Neutrophil (primary cell): Measurements from ENCODE around the gene MEF2C.

Source experiments
- H3K27ac ChIP-seq: fragments of 200-600 bp; sonication (generic); 2 replicates; pipeline ENCODE4 v1.5.1; 2016; ENCODE audit warnings: mild to moderate bottlenecking, moderate library complexity
- H3K27me3 ChIP-seq: fragments of 200-600 bp; sonication (generic); 2 replicates; pipeline ENCODE4 v1.6.0; 2016; ENCODE audit warnings: mild to moderate bottlenecking
- H3K36me3 ChIP-seq: fragments of 200-600 bp; sonication (generic); 2 replicates; pipeline ENCODE4 v1.5.1; 2017
- H3K4me1 ChIP-seq, 2 experiments: fragments of 200-600 bp in 1 of 2; sonication (generic) in 1 of 2; 1 replicate in 1 of 2; 2 replicates in 1 of 2; pipeline versions ENCODE4 v1.5.1 to v1.6.1; 2013 to 2016; ENCODE audit warnings: low read depth in 1 of 2, low read length in 1 of 2, mild to moderate bottlenecking in 1 of 2, moderate library complexity in 1 of 2; ENCODE audit not compliant: control insufficient read depth in 1 of 2, insufficient read depth in 1 of 2
- H3K4me3 ChIP-seq, 2 experiments: fragments of 200-600 bp in 1 of 2; sonication (generic) in 1 of 2; 1 replicate in 1 of 2; 2 replicates in 1 of 2; pipeline ENCODE4 v1.5.1; 2013 to 2016; ENCODE audit warnings: low read depth in 1 of 2, low read length in 1 of 2, mild to moderate bottlenecking in 1 of 2, moderate library complexity in 1 of 2
- H3K9me3 ChIP-seq: fragments of 200-600 bp; sonication (generic); 2 replicates; pipeline ENCODE4 v1.5.1; 2016
- TF ChIP-seq, protein P1 (sequence below): fragments of 200-600 bp; sonication (generic); IDR thresholded peaks from 2 replicates; pipeline ENCODE4 v1.5.1; 2016; ENCODE audit warnings: antibody characterized with exemption

The MEF2C gene

DNA sequence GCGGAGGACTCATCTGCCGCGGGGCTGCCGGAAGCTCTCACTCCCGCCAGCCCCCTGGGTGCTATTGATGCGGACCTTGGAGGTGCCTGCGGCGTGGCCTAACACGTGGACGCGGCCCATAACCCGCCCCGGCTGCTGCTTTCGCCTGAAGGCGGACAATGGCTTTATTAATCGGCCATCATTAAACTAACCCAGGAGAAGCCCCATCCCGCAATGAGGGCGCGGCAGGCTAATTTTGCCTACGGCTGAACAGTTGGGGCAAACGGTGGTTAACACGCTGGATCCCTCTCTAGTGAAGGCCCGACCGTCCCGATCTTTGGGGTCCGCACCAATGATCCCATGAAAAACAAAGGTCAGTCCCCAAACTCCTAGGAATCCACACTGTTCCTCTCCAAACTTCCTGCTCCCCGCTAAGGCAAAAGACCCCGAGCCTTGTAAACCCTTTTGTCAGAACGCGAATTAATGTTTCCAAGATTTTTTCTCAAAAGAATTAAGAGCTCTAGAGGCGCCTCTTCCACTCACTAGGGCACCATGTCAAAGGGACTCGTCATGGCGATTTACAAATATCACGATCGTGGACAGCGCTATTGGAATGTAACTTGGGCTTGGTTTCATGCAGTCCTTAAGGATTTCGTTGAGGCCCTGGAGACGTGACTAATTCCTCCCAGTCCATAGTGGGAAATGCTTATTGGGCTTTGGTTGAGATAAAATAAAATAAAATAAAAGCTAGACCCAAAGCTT lies 193.1 kb downstream of the MEF2C start:
- Histone ChIP-seq H3K36me3 (no peaks in the 10 kb centered on the region), H3K9me3 (no peaks in the 10 kb centered on the region), H3K4me3 (no peak overlapping the region), H3K27me3 (peaks cover 100% of the 10 kb centered on the region), H3K4me1 (peaks cover 7% of the 10 kb centered on the region in 2 experiments), H3K27ac (no peak overlapping the region)
- TF ChIP-seq, protein P1, sequence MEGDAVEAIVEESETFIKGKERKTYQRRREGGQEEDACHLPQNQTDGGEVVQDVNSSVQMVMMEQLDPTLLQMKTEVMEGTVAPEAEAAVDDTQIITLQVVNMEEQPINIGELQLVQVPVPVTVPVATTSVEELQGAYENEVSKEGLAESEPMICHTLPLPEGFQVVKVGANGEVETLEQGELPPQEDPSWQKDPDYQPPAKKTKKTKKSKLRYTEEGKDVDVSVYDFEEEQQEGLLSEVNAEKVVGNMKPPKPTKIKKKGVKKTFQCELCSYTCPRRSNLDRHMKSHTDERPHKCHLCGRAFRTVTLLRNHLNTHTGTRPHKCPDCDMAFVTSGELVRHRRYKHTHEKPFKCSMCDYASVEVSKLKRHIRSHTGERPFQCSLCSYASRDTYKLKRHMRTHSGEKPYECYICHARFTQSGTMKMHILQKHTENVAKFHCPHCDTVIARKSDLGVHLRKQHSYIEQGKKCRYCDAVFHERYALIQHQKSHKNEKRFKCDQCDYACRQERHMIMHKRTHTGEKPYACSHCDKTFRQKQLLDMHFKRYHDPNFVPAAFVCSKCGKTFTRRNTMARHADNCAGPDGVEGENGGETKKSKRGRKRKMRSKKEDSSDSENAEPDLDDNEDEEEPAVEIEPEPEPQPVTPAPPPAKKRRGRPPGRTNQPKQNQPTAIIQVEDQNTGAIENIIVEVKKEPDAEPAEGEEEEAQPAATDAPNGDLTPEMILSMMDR: no peak

DNA sequence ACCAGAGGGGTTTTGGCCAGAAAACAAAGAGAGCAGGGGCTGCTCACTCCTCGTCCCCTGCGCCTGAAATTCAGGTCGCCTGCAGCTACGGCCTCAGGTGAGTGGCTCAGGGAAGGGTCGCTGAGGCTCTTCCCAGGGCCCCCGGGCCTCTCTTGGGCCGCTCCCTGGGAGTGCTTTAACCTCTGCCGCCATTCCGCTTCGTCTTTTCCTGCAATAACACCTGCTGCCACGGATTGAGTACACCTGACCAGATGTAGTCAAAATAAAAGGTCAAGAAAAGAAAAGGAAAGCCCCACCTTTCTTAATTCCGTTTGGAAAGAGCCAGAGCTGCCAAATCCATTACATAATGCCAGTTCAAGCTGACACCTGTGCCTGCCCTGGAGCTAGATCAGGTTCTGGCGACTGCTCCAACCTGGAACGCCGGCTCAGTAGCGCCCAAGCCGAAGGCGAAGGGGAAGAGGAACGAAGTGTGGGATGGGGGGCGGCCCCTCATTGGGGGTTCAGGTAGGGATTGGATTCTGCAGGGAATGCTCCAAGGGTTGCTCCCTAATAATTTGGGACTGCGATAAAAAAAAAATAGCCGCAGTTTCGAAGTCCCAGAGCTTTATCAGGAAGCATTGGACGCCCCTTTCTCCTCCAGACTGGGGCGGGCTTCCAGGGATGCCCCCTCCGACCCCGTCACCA lies 193.9 kb downstream of the MEF2C start:
- Histone ChIP-seq H3K27me3 (peaks cover 100% of the 10 kb centered on the region), H3K27ac (no peak overlapping the region), H3K9me3 (no peaks in the 10 kb centered on the region), H3K4me3 (no peak overlapping the region), H3K4me1 (peaks cover 7% of the 10 kb centered on the region in 2 experiments), H3K36me3 (no peaks in the 10 kb centered on the region)
- TF ChIP-seq, protein P1: no peak

DNA sequence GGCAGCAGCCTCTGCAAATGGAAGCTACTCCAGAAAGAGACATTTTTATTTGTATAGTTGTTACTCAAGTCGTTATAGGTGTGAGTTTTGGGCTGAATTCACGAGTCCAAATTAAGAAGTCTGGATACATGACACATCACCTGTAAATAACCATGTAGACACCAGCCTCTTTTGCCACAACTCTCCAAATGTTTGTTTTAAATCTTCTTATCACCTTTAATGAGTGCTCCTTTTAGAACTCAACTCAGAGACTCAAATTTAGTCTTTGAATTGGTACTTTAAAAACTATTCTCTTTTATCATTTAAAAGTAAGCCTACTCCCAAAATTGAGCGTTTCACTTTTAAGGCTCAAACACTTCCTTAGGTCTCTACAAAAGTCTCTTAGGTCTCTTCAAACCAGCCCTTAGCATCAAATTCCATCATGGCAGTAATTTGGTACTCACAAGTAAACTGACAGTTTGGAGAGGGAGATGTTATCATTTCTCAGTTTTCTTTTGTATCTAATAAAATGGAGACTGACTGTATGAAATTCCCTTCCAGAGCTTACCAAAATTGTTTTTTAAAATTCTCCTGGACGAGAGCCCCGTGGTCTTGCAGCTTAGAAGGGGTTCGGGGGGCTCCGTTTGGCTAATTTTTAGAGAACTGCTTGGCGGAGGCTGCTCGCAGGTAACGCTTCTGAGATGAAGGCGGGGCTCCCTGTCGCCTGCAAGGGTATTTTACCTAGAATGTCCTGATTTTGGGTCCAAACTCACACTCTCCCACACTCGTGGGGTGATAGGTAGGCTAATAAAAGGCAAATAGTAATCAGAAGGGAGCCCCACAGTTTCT lies 194.6 kb downstream of the MEF2C start:
- Histone ChIP-seq H3K4me1 (peaks cover 7% of the 10 kb centered on the region in 2 experiments), H3K27ac (no peak overlapping the region), H3K4me3 (no peak overlapping the region), H3K36me3 (no peaks in the 10 kb centered on the region), H3K9me3 (no peaks in the 10 kb centered on the region), H3K27me3 (peaks cover 100% of the 10 kb centered on the region)
- TF ChIP-seq, protein P1: no peak

DNA sequence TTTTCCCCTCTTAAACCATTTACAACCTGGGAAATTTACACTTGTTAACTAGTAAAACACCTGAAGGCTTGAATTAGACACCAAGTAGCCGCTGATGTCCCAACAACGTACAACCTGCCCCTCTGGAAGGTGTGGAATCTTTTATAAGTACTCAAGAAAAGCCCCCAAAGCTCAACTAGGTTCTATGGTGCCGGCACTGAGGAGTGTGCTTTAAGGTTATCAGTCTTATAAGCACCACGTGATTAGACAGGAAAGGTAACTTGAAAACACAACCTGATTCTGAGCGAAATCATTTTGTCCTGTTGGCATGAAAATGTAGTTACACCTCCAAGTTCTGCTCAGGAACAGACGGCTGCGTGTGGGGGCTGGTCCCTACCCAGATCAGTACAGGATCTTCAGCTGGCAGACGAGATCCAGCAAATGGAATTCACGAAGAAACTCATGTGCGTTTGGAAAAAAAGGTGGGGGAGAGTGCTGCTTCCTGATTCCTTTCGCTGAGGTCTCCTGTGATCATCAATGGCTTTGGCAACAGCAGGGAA lies 195.5 kb downstream of the MEF2C start:
- Histone ChIP-seq H3K4me1 (peaks cover 7% of the 10 kb centered on the region in 2 experiments), H3K4me3 (no peak overlapping the region), H3K36me3 (no peaks in the 10 kb centered on the region), H3K9me3 (no peaks in the 10 kb centered on the region), H3K27ac (no peak overlapping the region), H3K27me3 (peaks cover 100% of the 10 kb centered on the region)
- TF ChIP-seq, protein P1: no peak

DNA sequence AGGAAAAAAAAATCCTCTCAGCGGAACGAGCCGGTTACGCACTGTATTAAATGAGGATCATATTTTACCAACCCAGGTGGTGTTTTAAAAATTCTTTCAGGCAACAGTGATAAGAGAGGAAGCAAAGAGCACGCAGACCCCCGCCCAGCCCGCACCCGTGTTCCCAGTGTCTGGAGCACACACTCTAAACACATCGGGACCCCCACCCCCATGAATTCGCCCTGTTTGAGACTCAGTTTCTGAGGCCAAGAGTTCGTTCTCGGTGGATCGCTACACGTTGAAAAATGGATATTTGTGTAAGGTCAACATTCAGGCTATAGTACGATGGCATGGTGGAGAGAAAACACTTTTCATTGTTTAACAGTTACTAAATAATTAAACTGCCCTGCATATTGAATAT lies 196.3 kb downstream of the MEF2C start:
- TF ChIP-seq, protein P1: no peak
- Histone ChIP-seq H3K9me3 (no peaks in the 10 kb centered on the region), H3K27me3 (peaks cover 100% of the 10 kb centered on the region), H3K4me3 (no peak overlapping the region), H3K27ac (no peak overlapping the region), H3K36me3 (no peaks in the 10 kb centered on the region), H3K4me1 (peaks cover 7% of the 10 kb centered on the region in 2 experiments)
